CMK (cell line): ENCODE measurements around the gene PTGIR.

ENCODE experiments used
- DNase-seq: peaks from one replicate; pipeline ENCODE4 v3.0.0-alpha.2; 2010; ENCODE audit warnings: low read depth

PTGIR gene

GRCh38 chr19:46600384-46601317, 24.2 kb downstream of the PTGIR start:
- DNase-seq: peak; percentile 99

GRCh38 chr19:46599716-46600373, 25.0 kb downstream of the PTGIR start:
- DNase-seq: no peak

- DNase-seq: no peak
Observed at GRCh38 chr19:46598372-46598917, 26.4 kb downstream of the PTGIR start.

GRCh38 chr19:46596008-46596407, 28.9 kb downstream of the PTGIR start:
- DNase-seq: no peak

GRCh38 chr19:46591870-46592269, 33.0 kb downstream of the PTGIR start:
- no peak for DNase-seq

GRCh38 chr19:46591254-46591653, 33.6 kb downstream of the PTGIR start:
- DNase-seq: no peak

- no peak for DNase-seq
Observed at GRCh38 chr19:46587861-46588260, 37.0 kb downstream of the PTGIR start.

GRCh38 chr19:46586294-46586693, 38.6 kb downstream of the PTGIR start:
- DNase-seq: no peak

GRCh38 chr19:46585539-46585938, 39.4 kb downstream of the PTGIR start:
- no peak for DNase-seq

GRCh38 chr19:46580247-46580646, 44.6 kb downstream of the PTGIR start:
- DNase-seq: no peak

GRCh38 chr19:46579361-46579879, 45.5 kb downstream of the PTGIR start:
- DNase-seq: no peak

- no peak for DNase-seq
Observed at GRCh38 chr19:46578450-46578849, 46.4 kb downstream of the PTGIR start.

GRCh38 chr19:46574533-46574932, 50.4 kb downstream of the PTGIR start:
- no peak for DNase-seq

- no peak for DNase-seq
Observed at GRCh38 chr19:46573679-46574498, 51.0 kb downstream of the PTGIR start.

- DNase-seq: no peak
Observed at GRCh38 chr19:46571495-46571894, 53.4 kb downstream of the PTGIR start.
